ENCODE results near the gene SLC22A31.

DNA sequence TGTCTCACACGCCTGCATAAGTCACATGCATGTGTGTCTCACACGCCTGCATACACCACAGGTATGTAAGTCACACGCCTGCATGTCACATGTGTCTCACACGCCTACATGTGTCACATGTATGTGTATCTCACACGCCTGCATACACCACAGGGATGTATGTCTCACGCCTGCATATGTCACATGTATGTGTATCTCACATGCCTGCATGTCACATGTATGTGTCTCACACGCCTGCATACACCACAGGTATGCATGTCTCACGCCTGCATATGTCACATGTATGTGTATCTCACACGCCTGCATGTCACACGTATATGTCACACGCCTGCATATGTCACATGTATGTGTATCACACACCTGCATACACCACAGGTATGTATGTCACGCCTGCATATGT, 42.6 kb downstream of the SLC22A31 start:
- TF ChIP-seq POLR2AphosphoS5 (IDR thresholded peaks at IDR 0.05; ENCODE audit: low read depth, low read length) = no peak
- no peak for TF ChIP-seq POLR2A (IDR thresholded peaks at IDR 0.05; ENCODE audit: low read depth, low read length)

Measured in GM12892 (cell line).